Psoas muscle (tissue), 8 donors: ENCODE results near the gene PCDHGA4. TPM values are rescaled to one million over a fixed set of nuclear protein-coding genes. Genes with fewer than 3 reads are reported as not detected.
"Not testable (repeated sequence)": the region's sequence is repeated elsewhere in the genome, so short reads cannot be mapped to it uniquely, and the experiment has no call there.

ENCODE experiments used
- ATAC-seq, 4 donors: fragments of 200-7000 bp; cut with Tn5 transposase; one replicate each; pipeline ENCODE4 v1.9.1; 2020; ENCODE audit warnings: moderate library complexity in 3 of 4, mild to moderate bottlenecking in 2 of 4
- DNase-seq, 2 donors: peaks; one replicate each; pipeline ENCODE4 v3.0.0-alpha.2; 2020
- H3K27ac ChIP-seq: fragments of 200-600 bp; one replicate; pipeline ENCODE4 v1.8.0; 2022
- H3K27me3 ChIP-seq, 3 donors: fragments of 200-600 bp in 1 of 3; one replicate each; pipeline versions ENCODE4 v1.6.1 to v1.8.0; 2013 to 2022; ENCODE audit warnings: low read length in 2 of 3, mild to moderate bottlenecking in 2 of 3, moderate library complexity in 1 of 3; ENCODE audit not compliant: insufficient read depth in 3 of 3
- H3K36me3 ChIP-seq, 2 donors: fragments of 200-600 bp in 1 of 2; one replicate each; pipeline versions ENCODE4 v1.6.1 to v1.8.0; 2013 to 2022; ENCODE audit warnings: low read depth in 1 of 2, mild to moderate bottlenecking in 1 of 2, moderate library complexity in 1 of 2; ENCODE audit not compliant: insufficient read depth in 1 of 2
- H3K4me1 ChIP-seq: fragments of 200-600 bp; one replicate; pipeline ENCODE4 v1.8.0; 2022
- H3K4me3 ChIP-seq: fragments of 200-600 bp; one replicate; pipeline ENCODE4 v1.8.0; 2022; ENCODE audit warnings: mild to moderate bottlenecking
- H3K9me3 ChIP-seq: fragments of 200-600 bp; one replicate; pipeline ENCODE4 v1.8.0; 2022
- CTCF ChIP-seq: fragments of 200-600 bp; IDR thresholded peaks from one replicate; pipeline ENCODE4 v1.8.0; 2022; ENCODE audit warnings: antibody characterized with exemption
- WGBS, 3 donors: extraction: QIAGEN DNeasy Blood & Tissue Kit; methylation state at CpG; one replicate each; pipeline versions ENCODE4 v1.1.6 to v1.1.7; 2013; 5-methylcytosine and 5-hydroxymethylcytosine counted together
- intact Hi-C, 2 donors: fragments of 100-400 bp; cut with DNase I; formaldehyde crosslinking; loops; one replicate each; pipeline versions ENCODE4 v1.11.0 to v1.14.2; 2022
- long read RNA-seq, 2 donors: library from polyadenylated mRNA; unstranded; transcript quantifications; one replicate each; pipeline ENCODE4 v2.0.0, GENCODE V29; 2021
- polyA plus RNA-seq, 3 donors: library from polyadenylated mRNA; stranded (reverse); fragments of 200-250 nt; gene quantifications; one replicate each; pipeline ENCODE4 v1.2.3, GENCODE V29; 2013
- total RNA-seq, 4 donors: library from RNA; stranded (reverse); fragmentation: NEBNext Ultra II Directional in 2 of 4; extraction: Animal tissue kit (Norgen Biotek cat#: 25700) in 2 of 4; gene quantifications; one replicate each; pipeline versions ENCODE4 v1.2.1 to v1.2.4, GENCODE V29; 2021 to 2023
- donor health status: healthy with polysubstance abuse.
- donor health status: DM: no; HTN: no; CAD: no; lungs with moderate emphysema.
- donor health status: Bipolar disorder and iron deficiency.
- donor health status: healthy.
- donor health status: DM: yes; HTN: yes; CAD: no.
- donor health status: DM: no; HTN: no; CAD: no.
- donor health status: DM: no; HTN: no; CAD: no.
- donor health status: DM: yes; HTN: yes; CAD: no.

Gene PCDHGA4
- total RNA-seq (1 to 10 TPM in 3 of 4 donors, under 1 TPM in 1; 0.84 to 2.4 (median 2.2) TPM), polyA plus RNA-seq (under 1 TPM; 0.14 to 0.47 (median 0.40) TPM)
- long read RNA-seq, donor 1, partial matches to known transcripts, result 0 of 1 reads
- long read RNA-seq, donor 1, other reads (novel, unspliced or antisense), result 1 of 1 reads
- long read RNA-seq, donor 2, partial matches to known transcripts, result 0 of 2 reads
- long read RNA-seq, donor 2, other reads (novel, unspliced or antisense), result 1 of 2 reads

DNA sequence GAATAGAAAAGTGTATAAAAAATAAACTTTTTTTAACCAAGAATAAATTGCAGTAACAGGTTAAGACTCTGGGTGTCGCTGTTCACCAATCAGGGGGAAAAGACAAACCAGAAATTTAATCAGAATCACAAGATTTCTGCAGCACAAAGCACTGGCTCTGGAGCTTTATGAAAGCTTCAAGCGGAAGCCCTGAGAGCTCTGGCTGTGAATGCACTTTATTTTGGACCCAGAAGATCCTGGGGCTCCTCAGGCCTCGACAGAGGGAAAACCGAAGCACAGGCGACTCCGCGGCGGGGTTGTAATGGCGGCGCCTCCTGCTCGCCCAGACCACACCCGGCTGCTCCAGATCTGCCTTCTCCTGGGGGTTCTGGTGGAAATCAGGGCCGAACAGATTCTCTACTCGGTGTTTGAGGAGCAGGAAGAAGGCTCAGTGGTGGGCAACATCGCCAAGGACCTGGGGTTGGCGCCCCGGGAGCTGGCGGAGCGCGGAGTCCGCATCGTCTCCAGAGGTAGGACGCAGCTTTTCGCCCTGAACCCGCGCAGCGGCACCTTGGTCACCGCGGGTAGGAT, at the start of gene PCDHGA4:
Gene PCDHGA4 (plus strand): TSS at position 122 of the 570 bp plus-strand sequence. CDS start 87 bp downstream, at position 209.
- Histone ChIP-seq H3K36me3 (no peaks in the 10 kb centered on the region), H3K4me3 (peak within 1 kb of the TSS; percentile 59), H3K9me3 (peaks cover 14% of the 10 kb centered on the region), H3K27me3 (peaks cover 0 to 57% (median 9%) of the 10 kb centered on the region in 3 donors), H3K4me1 (no peaks in the 10 kb centered on the region), H3K27ac (no peak within 1 kb of the TSS)
- WGBS, 3 donors, result 19% methylated on average over 29 of the region's 29 CpGs
- ATAC-seq (peak in 3 of 4 donors; percentile 23 to 68 (median 55)), DNase-seq (peak in 1 of 2 donors; percentile 44)
- intact Hi-C loops, result no loop called here
- TF ChIP-seq CTCF, result peak; percentile 43

- ATAC-seq (no peak), DNase-seq (no peak)
- 97 to 100% (median 98%) methylated on average over 1 of the region's 1 CpG for WGBS, 3 donors
- intact Hi-C loops, result no loop called here
- Histone ChIP-seq H3K4me3 (no peak overlapping the region), H3K27me3 (no peaks in the 10 kb centered on the region), H3K36me3 (peaks cover 0 to 4% of the 10 kb centered on the region in 2 donors), H3K9me3 (peaks cover 47% of the 10 kb centered on the region), H3K27ac (no peak overlapping the region), H3K4me1 (no peaks in the 10 kb centered on the region)
- no peak for TF ChIP-seq CTCF
These were observed 48.2 kb upstream of the PCDHGA4 start for GRCh38 chr5:141306630-141307029.

DNA sequence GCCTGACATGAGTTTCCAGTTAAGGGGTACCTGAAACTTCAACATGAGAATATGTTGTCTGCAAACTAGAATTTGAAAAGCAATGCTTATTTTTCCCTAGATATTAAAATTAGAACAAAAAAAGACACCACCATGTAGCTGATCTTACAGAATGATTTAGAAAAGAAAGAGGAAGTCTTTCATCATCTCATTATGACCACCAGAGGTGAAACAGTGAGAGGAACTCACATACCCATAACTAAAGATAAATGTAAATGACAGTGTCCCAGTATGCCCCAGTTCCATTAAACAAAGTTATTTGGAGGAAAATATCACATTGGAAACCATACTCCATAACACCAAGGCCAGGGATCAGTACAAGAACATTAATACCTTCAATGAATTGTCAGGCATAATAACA, 41.1 kb upstream of the PCDHGA4 start:
- ATAC-seq (no peak), DNase-seq (no peak)
- Histone ChIP-seq H3K36me3 (peaks cover 10 to 17% of the 10 kb centered on the region in 2 donors), H3K4me3 (no peak overlapping the region), H3K27me3 (no peaks in the 10 kb centered on the region), H3K9me3 (peaks cover 57% of the 10 kb centered on the region), H3K4me1 (peaks cover 8% of the 10 kb centered on the region), H3K27ac (no peak overlapping the region)
- intact Hi-C loops, result no loop called here
- no peak for TF ChIP-seq CTCF

GRCh38 chr5:141316963-141317362, 37.9 kb upstream of the PCDHGA4 start:
- peaks cover 9 to 27% of the 10 kb centered on the region in 2 donors for H3K36me3 ChIP-seq
- WGBS, 3 donors, result 81 to 91% (median 82%) methylated on average over 4 of the region's 4 CpGs
- H3K27ac ChIP-seq, ATAC-seq, DNase-seq, H3K4me3 ChIP-seq, intact Hi-C loops, H3K27me3 ChIP-seq: not testable (repeated sequence)
- peaks cover 15% of the 10 kb centered on the region for H3K4me1 ChIP-seq
- peaks cover 65% of the 10 kb centered on the region for H3K9me3 ChIP-seq

GRCh38 chr5:141319202-141319601, 35.6 kb upstream of the PCDHGA4 start:
- Histone ChIP-seq H3K27ac (peak overlapping the region; percentile 98), H3K36me3 (peaks cover 9 to 27% of the 10 kb centered on the region in 2 donors), H3K9me3 (peaks cover 57% of the 10 kb centered on the region), H3K27me3 (no peaks in the 10 kb centered on the region), H3K4me3 (peak overlapping the region; percentile 81), H3K4me1 (peaks cover 17% of the 10 kb centered on the region)
- WGBS, 3 donors, result 85 to 93% (median 87%) methylated on average over 6 of the region's 6 CpGs
- intact Hi-C loops, result no loop called here
- no peak for TF ChIP-seq CTCF
- ATAC-seq, result peak in 3 of 4 donors; percentile 50 to 61 (median 61)
- no peak for DNase-seq
